ENCODE measurements around the gene YWHAG. TPM values are rescaled to one million over a fixed set of nuclear protein-coding genes. Genes with fewer than 3 reads are reported as not detected.

Gene YWHAG
- total RNA-seq, 1 experiment from 2014 or later: 192 TPM

DNA sequence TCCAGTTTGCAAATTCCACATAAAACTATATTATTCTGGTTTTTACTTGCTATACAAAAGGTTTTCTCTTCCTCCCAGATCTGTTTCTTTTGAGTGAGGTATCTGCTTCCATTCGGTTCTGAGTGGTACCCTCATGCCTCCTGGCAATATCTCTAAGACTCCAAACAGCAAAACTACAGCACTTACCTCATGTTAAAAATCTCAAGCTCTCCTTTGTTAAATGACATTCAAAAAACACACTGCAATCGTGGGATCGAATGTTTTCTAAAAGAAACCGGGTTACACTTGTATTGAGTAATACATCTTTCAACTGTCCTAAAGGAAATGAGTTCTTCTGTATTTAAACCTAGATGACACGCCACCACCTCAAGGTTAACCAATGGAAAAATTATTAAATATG lies 11.1 kb downstream of the YWHAG start:
- peak overlapping the region; percentile 89 for H3K27ac Mint-ChIP-seq
- H3K27me3 Mint-ChIP-seq (ENCODE audit: low read depth): no peaks in the 10 kb centered on the region
- peaks cover 49% of the 10 kb centered on the region for H3K4me1 Mint-ChIP-seq
- ATAC-seq (no peak), DNase-seq (ENCODE audit: low spot score) (no peak)
- ChIA-PET POLR2A (no interaction called here), CTCF (no interaction called here)
- TF ChIP-seq SP1 (CRISPR knock-in tag; conservative IDR thresholded peaks at IDR 0.05) (no peak), ZNF138 (CRISPR knock-in tag; conservative IDR thresholded peaks at IDR 0.05) (no peak)
- TF ChIP-seq, protein P1, sequence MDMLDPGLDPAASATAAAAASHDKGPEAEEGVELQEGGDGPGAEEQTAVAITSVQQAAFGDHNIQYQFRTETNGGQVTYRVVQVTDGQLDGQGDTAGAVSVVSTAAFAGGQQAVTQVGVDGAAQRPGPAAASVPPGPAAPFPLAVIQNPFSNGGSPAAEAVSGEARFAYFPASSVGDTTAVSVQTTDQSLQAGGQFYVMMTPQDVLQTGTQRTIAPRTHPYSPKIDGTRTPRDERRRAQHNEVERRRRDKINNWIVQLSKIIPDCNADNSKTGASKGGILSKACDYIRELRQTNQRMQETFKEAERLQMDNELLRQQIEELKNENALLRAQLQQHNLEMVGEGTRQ (CRISPR knock-in tag; IDR thresholded peaks at IDR 0.05): no peak
- H3K4me3 Mint-ChIP-seq: no peak overlapping the region
- peaks cover 80% of the 10 kb centered on the region for H3K36me3 Mint-ChIP-seq
- peaks cover 13% of the 10 kb centered on the region for H3K9me3 Mint-ChIP-seq

GRCh38 chr7:76346778-76347177 lies 12.0 kb downstream of the YWHAG start:
- Mint-ChIP-seq H3K4me1 (peaks cover 49% of the 10 kb centered on the region), H3K9me3 (peaks cover 7% of the 10 kb centered on the region), H3K36me3 (peaks cover 80% of the 10 kb centered on the region), H3K27ac (peak overlapping the region; percentile 93), H3K27me3 (ENCODE audit: low read depth) (no peaks in the 10 kb centered on the region), H3K4me3 (no peak overlapping the region)
- TF ChIP-seq HMGXB4 (CRISPR knock-in tag; IDR thresholded peaks at IDR 0.05) (no peak), ZNF423 (CRISPR knock-in tag; IDR thresholded peaks at IDR 0.05) (no peak), ZNF263 (CRISPR knock-in tag; IDR thresholded peaks at IDR 0.05; ENCODE audit: low read depth) (no peak), ZNF416 (CRISPR knock-in tag; IDR thresholded peaks at IDR 0.05) (no peak), MYBL2 (CRISPR knock-in tag; IDR thresholded peaks at IDR 0.05) (no peak), ATF1 (CRISPR knock-in tag; IDR thresholded peaks at IDR 0.05) (no peak), HMGA2 (CRISPR knock-in tag; IDR thresholded peaks at IDR 0.05) (no peak), KAT7 (CRISPR knock-in tag; IDR thresholded peaks at IDR 0.05; ENCODE audit: borderline replicate concordance) (no peak), NR3C1 (CRISPR knock-in tag; conservative IDR thresholded peaks at IDR 0.05; ENCODE audit: low read depth) (no peak), IRF1 (CRISPR knock-in tag; IDR thresholded peaks at IDR 0.05) (no peak), JUN (CRISPR knock-in tag; IDR thresholded peaks at IDR 0.05) (no peak)
- TF ChIP-seq, protein P2, sequence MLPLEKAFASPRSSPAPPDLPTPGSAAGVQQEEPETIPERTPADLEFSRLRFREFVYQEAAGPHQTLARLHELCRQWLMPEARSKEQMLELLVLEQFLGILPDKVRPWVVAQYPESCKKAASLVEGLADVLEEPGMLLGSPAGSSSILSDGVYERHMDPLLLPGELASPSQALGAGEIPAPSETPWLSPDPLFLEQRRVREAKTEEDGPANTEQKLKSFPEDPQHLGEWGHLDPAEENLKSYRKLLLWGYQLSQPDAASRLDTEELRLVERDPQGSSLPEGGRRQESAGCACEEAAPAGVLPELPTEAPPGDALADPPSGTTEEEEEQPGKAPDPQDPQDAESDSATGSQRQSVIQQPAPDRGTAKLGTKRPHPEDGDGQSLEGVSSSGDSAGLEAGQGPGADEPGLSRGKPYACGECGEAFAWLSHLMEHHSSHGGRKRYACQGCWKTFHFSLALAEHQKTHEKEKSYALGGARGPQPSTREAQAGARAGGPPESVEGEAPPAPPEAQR (CRISPR knock-in tag; IDR thresholded peaks at IDR 0.05): no peak
- TF ChIP-seq, protein P1 (CRISPR knock-in tag; IDR thresholded peaks at IDR 0.05): no peak
- TF ChIP-seq, protein P3, sequence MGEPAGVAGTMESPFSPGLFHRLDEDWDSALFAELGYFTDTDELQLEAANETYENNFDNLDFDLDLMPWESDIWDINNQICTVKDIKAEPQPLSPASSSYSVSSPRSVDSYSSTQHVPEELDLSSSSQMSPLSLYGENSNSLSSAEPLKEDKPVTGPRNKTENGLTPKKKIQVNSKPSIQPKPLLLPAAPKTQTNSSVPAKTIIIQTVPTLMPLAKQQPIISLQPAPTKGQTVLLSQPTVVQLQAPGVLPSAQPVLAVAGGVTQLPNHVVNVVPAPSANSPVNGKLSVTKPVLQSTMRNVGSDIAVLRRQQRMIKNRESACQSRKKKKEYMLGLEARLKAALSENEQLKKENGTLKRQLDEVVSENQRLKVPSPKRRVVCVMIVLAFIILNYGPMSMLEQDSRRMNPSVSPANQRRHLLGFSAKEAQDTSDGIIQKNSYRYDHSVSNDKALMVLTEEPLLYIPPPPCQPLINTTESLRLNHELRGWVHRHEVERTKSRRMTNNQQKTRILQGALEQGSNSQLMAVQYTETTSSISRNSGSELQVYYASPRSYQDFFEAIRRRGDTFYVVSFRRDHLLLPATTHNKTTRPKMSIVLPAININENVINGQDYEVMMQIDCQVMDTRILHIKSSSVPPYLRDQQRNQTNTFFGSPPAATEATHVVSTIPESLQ (CRISPR knock-in tag; IDR thresholded peaks at IDR 0.05): no peak
- ChIA-PET CTCF (no interaction called here), POLR2A (no interaction called here)
- ATAC-seq (no peak), DNase-seq (ENCODE audit: low spot score) (no peak)
